Activated T-cell treated with anti-CD3 and anti-CD28 coated beads, Interleukin-2, amount 50 U/mL, for 72 hours (primary cell): ENCODE data around the gene CYB5R3. TPM values are rescaled to one million over a fixed set of nuclear protein-coding genes. Genes with fewer than 3 reads are reported as not detected.

Experiments
- ATAC-seq, 2 donors: fragments of 150-1000 bp; cut with Tn5 transposase; replicated peaks in 1 of 2; 2 replicates each; pipeline ENCODE4 v1.10.0; 2021; ENCODE audit warnings: moderate library complexity in 2 of 2, mild to moderate bottlenecking in 1 of 2
- DNase-seq, 2 donors: peaks; one replicate each; pipeline ENCODE4 v3.0.0; 2021 to 2022; ENCODE audit warnings: mixed read lengths in 1 of 2
- H3K27ac Mint-ChIP-seq: one replicate; pipeline ENCODE4 v1.8.0; 2022; ENCODE audit warnings: mild to moderate bottlenecking, moderate library complexity, mixed read lengths
- H3K27me3 Mint-ChIP-seq: one replicate; pipeline ENCODE4 v1.8.0; 2022; ENCODE audit warnings: low read depth, mixed read lengths
- H3K36me3 Mint-ChIP-seq, 2 donors: one replicate each; pipeline ENCODE4 v1.8.0; 2022; ENCODE audit warnings: mixed read lengths in 2 of 2, mild to moderate bottlenecking in 1 of 2; ENCODE audit not compliant: insufficient read depth in 2 of 2
- H3K4me1 Mint-ChIP-seq: one replicate; pipeline ENCODE4 v1.8.0; 2022; ENCODE audit warnings: low read depth, mixed read lengths
- H3K4me3 Mint-ChIP-seq, 2 donors: one replicate each; pipeline ENCODE4 v1.8.0; 2022; ENCODE audit warnings: mild to moderate bottlenecking in 2 of 2, mixed read lengths in 2 of 2, moderate library complexity in 2 of 2
- H3K9me3 Mint-ChIP-seq, 2 donors: one replicate each; pipeline ENCODE4 v1.8.0; 2022; ENCODE audit warnings: mixed read lengths in 2 of 2
- total RNA-seq, 2 donors: library from RNA; stranded (reverse); gene quantifications; one replicate each; pipeline ENCODE4 v1.2.3, GENCODE V29; 2022

CYB5R3 gene
- total RNA-seq, 2 donors from 2014 or later, result 60.7 to 67.1 TPM

DNA sequence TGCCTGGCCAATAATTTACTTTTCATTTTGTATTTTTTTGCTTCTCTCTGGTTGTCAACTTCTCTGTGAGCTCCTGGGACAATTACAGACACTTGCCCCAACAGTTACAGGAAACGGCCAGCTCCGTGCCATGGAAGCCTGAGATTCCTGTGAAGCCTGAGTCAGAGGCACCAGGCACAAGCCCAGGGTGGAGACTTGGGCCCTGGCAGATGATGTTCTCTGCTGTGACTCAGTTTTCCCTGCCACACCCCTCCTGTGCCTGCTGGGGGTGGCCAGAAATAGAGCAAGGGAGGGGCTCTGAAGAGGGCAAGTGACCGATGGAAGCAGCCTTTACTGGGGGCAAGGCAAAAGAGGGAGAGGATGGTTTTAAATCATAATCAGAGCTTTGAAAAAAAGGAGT lies 13.7 kb downstream of the CYB5R3 start:
- peaks cover 1 to 7% of the 10 kb centered on the region in 2 donors for H3K36me3 Mint-ChIP-seq
- no peak overlapping the region for H3K27ac Mint-ChIP-seq
- no peak overlapping the region for H3K4me3 Mint-ChIP-seq
- no peak for ATAC-seq
- DNase-seq, result no peak
- H3K27me3 Mint-ChIP-seq, result no peaks in the 10 kb centered on the region
- H3K9me3 Mint-ChIP-seq, result no peaks in the 10 kb centered on the region
- H3K4me1 Mint-ChIP-seq, result peaks cover 7% of the 10 kb centered on the region

DNA sequence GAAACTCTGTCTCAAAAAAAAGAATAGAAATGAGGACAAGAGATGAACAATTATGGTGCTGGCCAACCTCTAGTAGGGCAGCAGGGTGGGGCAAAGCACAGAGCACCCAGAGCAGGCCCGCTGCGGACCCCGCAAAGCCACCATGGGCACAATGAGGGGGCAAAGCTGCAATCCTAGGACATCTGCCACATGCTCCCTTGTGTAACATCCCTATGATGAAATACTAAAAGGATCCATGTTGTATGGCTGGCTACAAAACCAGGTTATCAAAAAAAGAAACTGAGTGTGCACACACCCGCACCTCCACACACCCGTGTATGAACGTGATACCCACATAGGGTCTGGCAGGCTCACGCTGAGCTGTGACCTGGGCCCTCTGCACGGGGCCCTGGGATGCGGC lies 16.2 kb downstream of the CYB5R3 start:
- no peaks in the 10 kb centered on the region for H3K9me3 Mint-ChIP-seq
- H3K36me3 Mint-ChIP-seq, result peaks cover 1 to 7% of the 10 kb centered on the region in 2 donors
- peaks cover 7% of the 10 kb centered on the region for H3K4me1 Mint-ChIP-seq
- no peaks in the 10 kb centered on the region for H3K27me3 Mint-ChIP-seq
- no peak overlapping the region for H3K4me3 Mint-ChIP-seq
- ATAC-seq (no peak), DNase-seq (no peak)
- no peak overlapping the region for H3K27ac Mint-ChIP-seq

DNA sequence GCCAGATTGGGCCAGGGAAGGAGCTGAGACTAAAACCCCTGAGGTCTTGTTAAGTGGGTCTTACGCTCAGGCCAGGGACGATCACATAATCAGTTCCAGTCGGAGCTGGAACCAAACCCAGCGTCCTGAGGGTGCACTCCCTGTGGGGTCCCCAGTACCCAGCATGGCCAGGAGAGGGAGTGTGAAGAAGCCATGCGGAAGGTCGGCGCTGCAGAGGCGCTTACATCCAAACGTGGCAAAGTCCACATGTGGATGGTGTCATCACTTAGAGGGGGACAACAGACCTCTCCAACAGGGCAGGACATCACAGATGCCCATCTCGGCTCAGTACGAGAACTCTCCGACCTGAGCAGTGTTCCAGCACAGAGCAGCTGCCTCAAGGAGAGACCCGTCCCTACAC lies 17.1 kb downstream of the CYB5R3 start:
- DNase-seq (no peak), ATAC-seq (no peak)
- Mint-ChIP-seq H3K4me1 (peaks cover 7% of the 10 kb centered on the region), H3K27ac (no peak overlapping the region), H3K36me3 (peaks cover 1 to 7% of the 10 kb centered on the region in 2 donors), H3K9me3 (no peaks in the 10 kb centered on the region), H3K27me3 (no peaks in the 10 kb centered on the region), H3K4me3 (no peak overlapping the region)

DNA sequence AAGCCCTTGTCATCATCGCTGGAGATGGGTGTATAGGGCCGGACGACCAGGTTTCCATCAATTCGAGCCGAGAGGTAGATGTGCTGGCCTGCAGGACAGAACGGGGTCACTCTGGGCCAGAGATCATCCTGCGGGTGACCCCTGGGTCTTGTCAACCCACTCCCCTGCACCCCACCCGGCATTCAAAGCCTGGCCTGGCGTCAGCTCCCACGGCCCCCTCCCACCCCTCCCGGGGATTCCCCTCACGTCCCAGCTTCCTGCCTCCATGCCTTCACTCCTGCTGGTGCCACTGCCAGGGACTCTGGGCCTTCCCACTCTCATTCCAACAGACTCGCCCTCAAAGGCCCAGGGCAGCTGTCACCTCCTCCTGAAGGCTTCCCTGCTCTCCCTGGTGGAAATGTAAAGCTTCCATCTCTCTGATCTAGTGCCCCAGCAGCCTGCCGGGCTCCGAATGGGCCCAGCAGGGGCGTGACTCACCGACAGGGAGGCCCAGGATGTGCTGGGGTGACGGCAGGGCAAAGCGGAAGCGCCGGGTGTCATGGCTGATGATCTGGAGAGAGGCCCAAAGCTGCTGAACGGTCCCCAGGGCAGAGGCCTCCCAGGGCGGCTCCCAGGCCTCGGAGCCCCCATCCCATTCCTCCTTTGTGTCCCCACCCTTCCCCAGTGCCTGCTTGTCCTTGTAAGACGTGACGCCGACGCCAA lies 18.1 kb downstream of the CYB5R3 start:
- Mint-ChIP-seq H3K9me3 (no peaks in the 10 kb centered on the region), H3K36me3 (peaks cover 1 to 7% of the 10 kb centered on the region in 2 donors), H3K4me3 (no peak overlapping the region), H3K4me1 (peaks cover 7% of the 10 kb centered on the region), H3K27me3 (no peaks in the 10 kb centered on the region), H3K27ac (no peak overlapping the region)
- no peak for DNase-seq
- ATAC-seq, result no peak

DNA sequence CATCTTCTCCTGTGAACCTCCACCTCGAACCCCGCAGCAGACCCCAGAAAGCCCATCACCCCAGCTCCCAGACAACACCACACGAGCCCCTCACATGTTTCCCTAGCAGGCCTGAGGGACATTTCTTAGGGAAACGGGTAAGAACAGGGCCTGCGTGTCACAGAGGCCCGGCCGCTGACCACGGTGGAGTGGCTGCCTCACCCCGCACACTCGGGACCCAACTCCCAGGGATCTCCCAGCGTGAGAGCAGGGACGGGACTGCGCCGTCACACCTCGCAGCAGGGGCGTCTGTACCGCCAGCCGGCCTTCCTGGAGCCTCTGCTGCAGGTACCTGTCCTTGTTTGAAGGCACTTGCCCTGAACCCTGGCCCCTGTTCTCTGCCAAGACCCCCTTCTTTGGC lies 19.0 kb downstream of the CYB5R3 start:
- no peaks in the 10 kb centered on the region for H3K4me1 Mint-ChIP-seq
- peaks cover 1 to 4% of the 10 kb centered on the region in 2 donors for H3K36me3 Mint-ChIP-seq
- no peak overlapping the region for H3K4me3 Mint-ChIP-seq

DNA sequence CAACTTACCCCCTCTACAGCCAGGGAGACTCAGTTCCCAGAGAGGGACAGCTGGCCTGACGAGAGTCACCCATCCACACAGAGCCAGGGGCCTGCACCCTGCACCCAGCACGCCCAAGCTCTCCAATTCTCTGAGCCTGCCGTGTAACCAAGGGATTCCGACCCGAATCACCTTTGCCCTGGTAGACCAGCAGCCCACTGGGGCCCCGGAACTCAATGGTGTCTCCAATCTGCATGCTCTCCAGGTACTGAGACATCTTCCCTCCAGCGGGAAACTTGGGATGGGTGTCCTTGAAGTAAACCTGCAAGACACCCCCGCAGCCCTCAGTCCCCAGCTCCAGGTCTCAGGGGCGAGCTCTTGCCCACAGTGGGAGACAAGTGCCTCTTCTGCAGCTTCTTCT lies 21.2 kb downstream of the CYB5R3 start:
- Mint-ChIP-seq H3K27ac (no peak overlapping the region), H3K27me3 (no peaks in the 10 kb centered on the region), H3K36me3 (peaks cover 0 to 4% of the 10 kb centered on the region in 2 donors), H3K9me3 (no peaks in the 10 kb centered on the region), H3K4me1 (no peaks in the 10 kb centered on the region), H3K4me3 (no peak overlapping the region)
- no peak for DNase-seq
- no peak for ATAC-seq

More for the DNA sequence above, 19.0 kb downstream of the CYB5R3 start:
- ATAC-seq (no peak), DNase-seq (no peak)
- Mint-ChIP-seq H3K27ac (no peak overlapping the region), H3K9me3 (no peaks in the 10 kb centered on the region), H3K27me3 (no peaks in the 10 kb centered on the region)

DNA sequence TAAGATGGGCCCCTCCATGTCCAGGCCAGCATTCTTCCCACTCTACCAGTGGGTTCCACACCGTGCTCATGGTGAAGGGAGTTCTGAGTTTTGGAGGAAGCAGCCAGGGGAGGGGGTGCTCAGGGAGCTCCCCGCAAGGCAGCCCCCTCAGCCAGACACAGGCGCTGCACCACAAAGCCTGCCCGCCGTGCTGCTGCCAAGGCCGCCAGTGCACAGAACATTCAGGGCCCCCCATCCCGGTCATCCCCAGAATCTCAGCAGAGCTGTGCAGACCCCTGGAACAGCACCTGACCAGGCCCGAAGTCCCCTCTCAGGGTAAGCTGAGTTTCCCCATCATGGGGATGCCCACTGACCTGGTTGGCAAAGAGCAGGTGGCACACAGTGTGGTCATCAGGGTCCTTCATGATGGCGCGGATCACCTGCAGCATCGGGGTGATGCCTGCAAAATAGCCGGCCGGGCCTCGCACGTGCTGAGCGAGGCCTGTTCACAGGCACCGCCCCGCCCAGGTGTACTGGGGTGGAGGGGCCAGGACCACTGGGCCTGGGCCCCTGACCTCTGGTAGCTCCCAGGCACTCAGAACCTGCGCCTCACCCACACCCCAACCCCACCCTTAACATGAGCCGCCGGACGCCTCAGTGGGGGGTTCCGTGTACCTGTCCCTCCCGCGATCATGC lies 22.1 kb downstream of the CYB5R3 start:
- Mint-ChIP-seq H3K36me3 (no peaks in the 10 kb centered on the region), H3K27me3 (no peaks in the 10 kb centered on the region), H3K9me3 (no peaks in the 10 kb centered on the region), H3K27ac (no peak overlapping the region), H3K4me1 (no peaks in the 10 kb centered on the region), H3K4me3 (no peak overlapping the region)
- no peak for DNase-seq
- ATAC-seq, result no peak

DNA sequence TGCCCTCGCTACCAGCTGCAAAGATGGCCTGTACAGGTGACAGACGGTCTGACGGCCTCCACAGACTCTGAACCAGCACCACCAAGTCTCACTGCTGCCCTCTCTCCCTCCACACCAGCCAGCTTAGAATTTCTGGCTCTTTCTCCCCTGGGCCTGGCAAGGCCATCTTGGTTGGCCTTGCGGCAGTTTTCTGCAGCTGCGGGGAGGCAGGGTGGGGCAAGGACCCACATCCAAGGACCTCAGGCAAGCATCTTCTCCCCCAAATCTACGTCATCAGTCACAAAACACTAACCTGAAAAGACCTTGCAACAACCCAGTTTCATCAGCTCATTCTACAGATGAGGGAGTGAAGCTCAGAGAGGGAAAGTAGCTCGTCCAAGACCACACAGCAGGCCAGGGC lies 22.8 kb downstream of the CYB5R3 start:
- Mint-ChIP-seq H3K4me1 (no peaks in the 10 kb centered on the region), H3K9me3 (no peaks in the 10 kb centered on the region), H3K36me3 (no peaks in the 10 kb centered on the region)

DNA sequence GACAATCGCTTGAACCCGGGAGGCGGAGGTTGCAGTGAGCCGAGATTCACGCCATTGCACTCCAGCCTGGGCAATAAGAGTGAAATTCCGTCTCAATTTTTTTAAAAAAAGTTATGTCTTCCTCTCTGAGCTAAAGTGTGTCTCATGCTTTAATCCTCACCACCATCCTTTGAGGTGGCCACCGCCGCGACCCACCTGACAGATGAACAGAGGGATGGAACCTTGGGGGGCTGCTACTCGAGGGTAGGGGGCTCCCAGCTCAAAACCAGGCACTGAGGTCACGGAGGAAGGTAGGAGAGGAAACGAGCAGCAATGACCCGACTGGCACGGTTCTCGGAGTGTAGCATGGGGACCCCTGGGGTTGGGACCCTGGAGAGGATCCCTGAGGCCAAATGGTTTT lies 23.8 kb downstream of the CYB5R3 start:
- Mint-ChIP-seq H3K27me3 (no peaks in the 10 kb centered on the region), H3K27ac (no peak overlapping the region), H3K36me3 (no peaks in the 10 kb centered on the region)

More for the DNA sequence above, 22.8 kb downstream of the CYB5R3 start:
- no peak for ATAC-seq
- H3K27ac Mint-ChIP-seq, result no peak overlapping the region
- DNase-seq, result no peak
- no peaks in the 10 kb centered on the region for H3K27me3 Mint-ChIP-seq
- no peak overlapping the region for H3K4me3 Mint-ChIP-seq

DNA sequence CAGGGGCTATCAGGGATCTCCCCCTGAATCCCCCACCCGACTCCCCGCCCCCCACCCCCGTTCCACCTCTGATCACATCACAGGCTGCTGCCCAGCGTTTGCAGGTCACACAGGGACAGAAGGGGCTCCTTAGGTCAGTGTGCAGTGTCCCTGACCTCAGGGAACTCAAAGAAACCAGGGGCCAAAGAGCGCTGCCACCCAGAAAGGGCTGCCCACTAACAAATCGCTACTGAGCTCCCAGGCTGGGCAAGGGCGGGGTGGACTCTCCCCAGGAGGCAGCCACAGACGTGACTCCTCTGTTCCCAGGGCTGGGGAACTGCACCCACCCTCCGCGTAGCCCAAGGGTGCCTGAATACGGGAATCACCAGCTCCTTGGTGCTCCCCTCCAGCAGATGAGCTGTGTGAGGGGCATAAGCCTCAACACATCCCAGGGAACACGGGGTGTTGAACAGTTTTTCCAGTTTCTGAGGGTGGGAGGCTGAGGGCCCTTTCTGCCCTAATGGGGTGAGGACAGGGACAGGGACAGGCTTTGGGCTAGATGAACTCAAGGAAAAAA lies 24.6 kb downstream of the CYB5R3 start:
- ATAC-seq, result no peak
- H3K4me1 Mint-ChIP-seq, result no peaks in the 10 kb centered on the region
- H3K27me3 Mint-ChIP-seq, result no peaks in the 10 kb centered on the region
- H3K27ac Mint-ChIP-seq, result no peak overlapping the region
- no peak for DNase-seq
- no peaks in the 10 kb centered on the region for H3K9me3 Mint-ChIP-seq
- H3K36me3 Mint-ChIP-seq, result no peaks in the 10 kb centered on the region
- H3K4me3 Mint-ChIP-seq, result no peak overlapping the region

More for the DNA sequence above, 23.8 kb downstream of the CYB5R3 start:
- DNase-seq (no peak), ATAC-seq (no peak)
- no peak overlapping the region for H3K4me3 Mint-ChIP-seq
- no peaks in the 10 kb centered on the region for H3K9me3 Mint-ChIP-seq
- no peaks in the 10 kb centered on the region for H3K4me1 Mint-ChIP-seq

DNA sequence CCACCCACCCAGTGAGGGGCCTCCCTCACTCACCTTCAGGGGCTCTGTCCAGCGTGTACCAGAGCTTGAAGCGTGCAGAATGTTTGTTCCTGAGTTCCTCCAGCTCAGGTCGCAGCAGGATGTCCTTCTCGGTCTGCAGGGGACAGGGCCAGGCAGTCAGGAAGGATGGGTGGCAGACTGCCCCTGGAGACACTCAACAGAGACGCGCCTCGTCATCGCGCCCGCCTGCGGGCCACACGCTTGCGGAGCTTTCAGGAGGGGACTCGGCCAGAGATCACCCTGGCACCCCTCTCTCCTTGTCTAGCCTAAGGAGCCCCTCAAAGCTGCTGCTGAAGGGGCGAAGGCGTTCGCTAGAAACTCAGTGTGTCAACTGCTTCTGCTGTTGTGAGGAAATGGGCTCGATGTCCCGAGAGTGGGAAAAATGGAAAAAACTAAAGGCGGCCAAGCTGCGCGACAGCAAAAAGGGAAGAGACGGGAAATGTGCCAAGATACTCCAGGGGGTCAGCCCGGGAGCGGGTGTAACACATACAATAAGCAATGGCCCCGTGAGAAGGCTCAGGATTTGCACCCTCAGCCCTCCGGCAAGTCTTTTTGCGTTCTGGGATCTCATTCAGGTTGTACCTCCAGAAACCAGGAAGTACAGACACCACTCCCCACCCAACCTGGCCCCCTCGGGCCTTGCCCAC lies 25.3 kb downstream of the CYB5R3 start:
- no peak overlapping the region for H3K27ac Mint-ChIP-seq
- DNase-seq (no peak), ATAC-seq (no peak)
- H3K27me3 Mint-ChIP-seq, result no peaks in the 10 kb centered on the region
- no peak overlapping the region for H3K4me3 Mint-ChIP-seq
- H3K36me3 Mint-ChIP-seq, result no peaks in the 10 kb centered on the region
- H3K9me3 Mint-ChIP-seq, result no peaks in the 10 kb centered on the region
- H3K4me1 Mint-ChIP-seq, result no peaks in the 10 kb centered on the region

DNA sequence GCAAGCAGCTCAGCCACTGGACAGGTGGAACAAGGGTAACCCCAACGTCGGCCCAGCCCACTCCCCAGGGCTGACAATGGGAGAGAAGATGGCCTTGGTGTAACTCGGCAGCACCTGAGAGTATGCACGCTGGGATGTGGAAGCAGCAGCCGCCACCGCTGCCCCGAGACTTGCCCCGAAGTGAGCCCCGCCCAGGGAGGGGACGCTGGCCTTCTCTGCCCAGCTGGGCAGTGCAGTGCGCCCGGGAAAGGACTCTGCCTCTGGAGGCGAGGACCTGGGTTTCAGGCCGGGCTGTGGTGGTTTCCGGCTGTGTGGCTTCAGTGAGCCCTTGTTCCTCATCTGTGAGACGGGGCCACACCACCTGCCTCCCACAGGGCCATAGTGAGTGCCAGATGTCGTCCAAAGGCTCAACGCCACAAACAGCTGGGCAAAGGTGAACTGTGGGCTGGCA lies 25.9 kb downstream of the CYB5R3 start:
- no peak overlapping the region for H3K27ac Mint-ChIP-seq

DNA sequence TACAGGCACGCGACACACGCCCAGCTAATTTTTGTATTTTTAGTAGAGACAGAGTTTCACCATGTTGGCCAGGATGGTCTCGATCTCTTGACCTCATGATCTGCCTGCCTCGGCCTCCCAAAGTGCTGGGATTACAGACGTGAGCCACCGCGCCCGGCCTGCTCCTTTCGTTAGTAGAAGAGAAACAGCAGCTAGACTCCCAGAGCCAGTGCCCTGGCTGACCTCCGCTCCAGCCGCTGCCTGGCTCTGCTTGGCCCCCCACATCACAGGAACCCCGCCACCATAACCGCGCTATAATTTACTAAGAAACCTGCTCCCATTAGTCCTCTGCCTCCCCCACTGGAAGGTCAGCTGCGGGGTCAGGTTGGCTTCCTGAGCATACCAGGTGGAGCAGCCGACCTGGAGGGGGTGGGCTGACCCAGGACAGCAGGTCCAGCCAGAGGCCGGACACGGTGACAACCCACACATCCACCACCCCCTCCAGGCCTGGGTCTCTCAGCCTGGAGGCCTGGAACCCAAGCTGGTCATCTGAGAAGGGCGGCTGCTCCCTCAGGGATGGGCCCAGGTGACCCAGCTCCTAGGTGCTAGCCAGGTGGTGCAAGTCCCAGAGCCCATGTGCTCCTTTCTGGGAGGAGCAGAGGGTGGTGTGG lies 27.0 kb downstream of the CYB5R3 start:
- Mint-ChIP-seq H3K9me3 (no peaks in the 10 kb centered on the region), H3K4me3 (no peak overlapping the region), H3K4me1 (peaks cover 5% of the 10 kb centered on the region), H3K27ac (no peak overlapping the region), H3K27me3 (no peaks in the 10 kb centered on the region), H3K36me3 (no peaks in the 10 kb centered on the region)
- DNase-seq (no peak), ATAC-seq (no peak)

More for the DNA sequence above, 25.9 kb downstream of the CYB5R3 start:
- Mint-ChIP-seq H3K36me3 (no peaks in the 10 kb centered on the region), H3K27me3 (no peaks in the 10 kb centered on the region), H3K4me3 (no peak overlapping the region), H3K4me1 (no peaks in the 10 kb centered on the region), H3K9me3 (no peaks in the 10 kb centered on the region)
- no peak for DNase-seq
- ATAC-seq, result no peak
